ENCODE measurements around the gene NCR2.

The NCR2 gene

GRCh38 chr6:41359617-41360313, 24.4 kb downstream of the NCR2 start:
- no peak for DNase-seq

DNA sequence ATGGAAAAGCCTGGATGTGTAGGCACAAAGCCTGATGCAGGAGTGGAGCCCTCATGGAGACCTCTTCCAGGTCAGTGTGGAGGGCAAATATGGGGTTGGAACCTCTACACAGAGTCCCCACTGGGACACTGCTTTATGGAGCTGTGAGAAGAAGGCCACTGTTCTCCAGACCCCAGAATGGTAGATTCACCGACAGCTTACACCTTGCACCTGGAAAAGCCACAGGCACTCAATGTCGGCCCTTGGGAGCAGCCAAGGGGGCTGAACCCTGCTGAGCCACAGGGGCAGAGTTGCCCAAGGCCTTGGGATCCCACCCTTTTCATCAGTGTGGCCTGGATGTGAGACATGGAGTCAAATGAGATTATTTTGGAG, 24.9 kb downstream of the NCR2 start:
- no peak for DNase-seq

DNA sequence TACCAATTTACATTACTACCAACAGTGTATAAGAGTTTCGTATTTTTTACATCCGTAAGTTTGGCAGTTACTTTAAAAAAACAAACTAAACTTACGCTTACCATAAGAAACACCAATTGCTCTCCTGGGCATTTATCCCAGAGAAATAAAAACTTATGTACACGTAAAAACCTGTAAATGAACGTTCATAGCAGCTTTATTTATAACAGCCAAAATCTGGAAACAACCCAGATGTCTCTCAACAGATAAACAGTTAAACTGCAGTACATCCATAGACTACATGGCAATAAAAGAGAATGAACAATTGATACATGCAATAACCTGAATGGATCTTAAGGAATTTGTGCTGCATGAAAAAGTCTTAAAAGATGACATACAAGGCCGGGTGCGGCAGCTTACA, 30.7 kb downstream of the NCR2 start:
- DNase-seq = no peak

- DNase-seq = no peak
These were observed 31.7 kb downstream of the NCR2 start for GRCh38 chr6:41367061-41367460.

DNA sequence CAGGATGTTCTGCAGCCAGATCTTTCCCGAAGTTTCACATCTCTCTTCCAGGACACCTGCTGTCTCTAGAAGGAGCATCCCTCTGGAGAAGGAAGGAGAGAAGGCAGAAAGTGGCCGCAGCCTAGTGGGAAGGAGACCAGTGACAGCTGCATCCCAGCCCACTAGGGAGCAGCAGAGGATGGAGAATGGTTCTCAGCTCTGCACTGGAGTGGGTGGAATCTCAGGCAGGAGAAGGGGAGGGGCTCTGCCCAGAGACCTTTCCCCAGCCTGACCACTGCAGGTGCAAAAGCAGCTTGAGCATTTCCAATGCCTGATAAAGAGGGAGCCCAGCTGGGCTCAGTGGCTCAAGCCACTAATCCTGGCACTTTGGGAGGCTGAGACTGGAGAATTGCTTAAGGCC, 32.3 kb downstream of the NCR2 start:
- DNase-seq = peak; percentile 61

DNA sequence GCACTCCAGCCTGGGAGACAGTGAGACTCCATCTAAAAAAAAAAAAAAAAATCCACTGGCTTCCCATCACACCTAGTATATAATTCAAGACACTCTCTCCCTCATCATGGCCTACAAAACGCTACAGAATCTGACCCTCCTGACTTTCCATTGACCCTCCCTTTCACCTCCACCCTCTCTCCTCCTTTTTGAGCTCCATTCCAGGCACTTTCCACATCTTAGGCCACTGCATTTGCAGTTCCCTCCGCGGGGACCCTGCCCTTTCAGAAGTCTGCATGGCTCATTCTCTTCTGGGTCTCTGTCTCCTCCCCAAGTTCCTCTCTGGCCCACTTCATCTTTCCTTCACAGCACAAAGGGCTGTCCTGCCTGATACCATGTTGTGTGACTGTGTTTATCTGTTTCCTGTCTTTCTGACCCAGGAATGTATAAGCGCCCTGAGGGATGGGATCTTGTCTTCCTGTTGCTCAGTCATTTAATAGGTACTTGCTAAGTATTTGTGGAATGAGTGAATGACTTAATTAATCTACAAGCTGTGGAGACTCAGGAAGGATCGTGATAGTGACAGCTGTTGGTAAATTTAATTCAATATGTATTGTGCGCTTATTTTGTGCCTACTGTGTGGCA, 35.2 kb downstream of the NCR2 start:
- no peak for DNase-seq

- DNase-seq = no peak
These were observed 36.1 kb downstream of the NCR2 start for GRCh38 chr6:41371461-41371991.

GRCh38 chr6:41371992-41372831, 36.8 kb downstream of the NCR2 start:
- no peak for DNase-seq

GRCh38 chr6:41372832-41373626, 37.6 kb downstream of the NCR2 start:
- peak; percentile 4 for DNase-seq

DNA sequence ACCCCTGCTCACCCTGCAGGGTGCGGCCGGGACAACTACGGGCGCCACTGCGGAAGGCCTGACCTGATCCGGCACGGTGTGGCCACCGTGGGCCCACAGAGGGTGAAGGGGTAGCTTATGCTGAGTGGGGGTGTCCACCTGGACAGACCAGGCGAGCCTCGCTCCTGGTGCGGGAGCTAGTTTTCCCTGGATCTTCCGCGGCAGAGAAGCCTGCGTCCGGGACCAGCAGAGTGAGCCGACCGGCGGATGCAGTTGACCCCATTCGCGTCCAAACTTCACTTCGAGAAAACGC, 38.2 kb downstream of the NCR2 start:
- no peak for DNase-seq

DNA sequence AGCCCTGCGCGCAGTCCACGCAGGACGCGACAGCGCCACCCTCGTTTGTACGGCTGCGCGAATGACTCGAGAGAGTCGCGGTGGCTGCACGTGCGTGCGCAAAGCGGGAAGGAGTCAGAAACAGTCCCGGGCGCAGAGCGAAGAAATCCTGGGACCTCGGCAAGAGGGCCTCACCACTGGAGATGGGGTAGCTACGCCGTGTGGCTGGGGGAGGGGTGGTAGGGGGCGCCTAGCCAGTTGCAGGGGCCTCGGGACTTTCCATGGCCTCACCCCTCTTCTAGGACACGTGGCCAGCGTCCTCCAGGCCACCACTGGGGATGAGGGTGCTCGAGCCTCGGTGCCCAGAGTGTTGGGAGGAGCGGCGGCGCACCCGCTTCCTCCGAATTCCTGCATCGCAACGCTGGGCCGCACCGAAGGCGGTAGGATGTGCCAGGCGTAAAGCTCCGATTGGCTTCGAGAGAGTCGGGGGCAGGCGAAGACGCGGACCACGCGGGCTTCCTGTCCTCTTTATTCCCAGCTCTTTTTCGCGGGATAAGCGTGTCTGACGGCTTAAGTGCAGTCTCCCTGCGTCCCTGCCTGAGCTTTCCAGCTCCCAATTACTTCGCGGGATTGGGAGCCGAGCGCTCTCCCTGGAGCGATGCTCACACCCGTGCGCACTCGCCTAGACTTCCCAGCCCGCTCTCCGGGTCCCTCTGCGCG, 38.7 kb downstream of the NCR2 start:
- DNase-seq = peak; percentile 51

DNA sequence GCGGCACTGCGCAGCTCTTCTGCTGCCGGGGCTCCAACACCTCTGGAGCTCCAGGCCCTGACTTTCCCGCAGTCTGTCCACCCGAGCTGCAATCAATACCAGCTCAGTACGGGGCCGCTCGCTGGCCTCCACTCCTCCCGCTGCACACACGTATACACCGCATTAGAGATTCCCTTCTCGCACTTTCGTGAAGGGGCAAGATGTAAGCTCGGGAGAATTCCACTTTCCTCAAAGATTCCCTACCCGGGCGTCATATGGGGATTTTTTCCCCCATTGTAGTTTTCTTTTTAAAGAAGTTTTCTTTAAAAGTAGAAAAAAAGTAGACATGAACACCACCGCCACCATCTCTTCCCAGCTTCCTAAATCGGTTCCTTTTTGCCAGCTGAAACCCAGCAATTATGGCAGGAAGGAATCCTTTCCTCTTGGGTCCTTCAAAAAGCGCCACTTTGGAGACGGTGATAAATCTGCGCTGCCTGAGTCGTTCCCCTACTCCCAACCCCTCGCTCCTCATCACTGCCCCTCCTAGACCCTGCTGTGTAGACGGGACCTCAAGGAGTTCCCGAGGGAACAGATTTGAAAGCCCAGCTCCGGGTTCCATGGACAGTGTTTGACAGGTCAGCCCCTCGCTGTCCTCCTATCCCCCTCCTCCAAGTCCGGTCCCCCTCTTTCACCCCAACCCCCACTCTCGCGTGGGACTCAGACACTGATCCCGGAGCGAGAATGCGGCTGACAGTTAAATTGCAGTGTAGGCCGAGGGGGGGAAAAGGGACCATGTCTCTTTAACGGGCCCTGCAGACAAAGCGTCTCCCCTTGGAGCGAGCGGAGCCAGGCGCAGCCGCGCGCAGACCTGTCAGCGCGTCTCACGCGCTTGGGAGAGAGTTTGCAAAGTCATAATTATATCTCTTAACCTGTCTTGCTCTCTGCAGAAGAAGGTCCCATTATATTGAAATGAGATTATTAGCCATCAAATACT, 39.5 kb downstream of the NCR2 start:
- DNase-seq = no peak

- DNase-seq = no peak
These were observed 40.3 kb downstream of the NCR2 start for GRCh38 chr6:41375598-41376151.

DNA sequence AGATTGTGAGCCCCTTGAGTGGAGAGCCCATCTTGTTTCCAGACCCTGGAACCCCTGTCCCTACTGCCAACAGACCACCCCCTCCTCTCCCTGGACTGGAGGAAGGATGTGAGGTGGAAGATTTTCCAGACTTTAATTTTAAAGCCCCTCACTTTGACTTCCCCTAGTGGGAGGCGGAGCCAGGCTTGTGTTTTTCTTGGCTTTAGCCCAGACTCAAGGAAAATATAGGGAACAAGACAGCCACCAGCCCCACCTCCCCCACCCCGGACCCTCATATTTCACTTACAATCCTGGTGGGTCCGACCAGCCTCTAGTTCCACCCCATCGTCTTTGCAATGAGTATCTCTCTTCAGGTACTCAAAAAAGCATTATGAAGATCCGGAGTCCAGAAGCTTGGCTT, 40.8 kb downstream of the NCR2 start:
- DNase-seq = no peak

- no peak for DNase-seq
These were observed 41.7 kb downstream of the NCR2 start for GRCh38 chr6:41377071-41377470.

DNA sequence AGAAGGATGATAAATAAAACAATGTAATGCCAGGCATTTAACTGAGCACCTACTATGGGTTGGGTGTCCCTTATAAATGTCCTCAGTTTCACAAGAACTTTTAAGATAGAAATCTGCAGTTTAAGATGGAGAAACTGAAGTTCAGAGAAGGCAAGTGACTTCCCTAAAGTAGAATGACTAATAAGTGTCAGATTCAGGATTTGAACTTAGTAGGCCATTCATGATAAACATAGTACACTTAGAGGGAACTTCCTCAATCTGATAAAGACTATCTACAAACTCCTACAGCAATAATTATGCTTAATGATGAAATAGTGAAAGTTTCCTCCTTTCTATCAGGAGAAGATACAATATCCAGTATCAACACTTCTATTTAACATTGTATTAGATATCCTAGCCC, 43.9 kb downstream of the NCR2 start:
- no peak for DNase-seq

DNA sequence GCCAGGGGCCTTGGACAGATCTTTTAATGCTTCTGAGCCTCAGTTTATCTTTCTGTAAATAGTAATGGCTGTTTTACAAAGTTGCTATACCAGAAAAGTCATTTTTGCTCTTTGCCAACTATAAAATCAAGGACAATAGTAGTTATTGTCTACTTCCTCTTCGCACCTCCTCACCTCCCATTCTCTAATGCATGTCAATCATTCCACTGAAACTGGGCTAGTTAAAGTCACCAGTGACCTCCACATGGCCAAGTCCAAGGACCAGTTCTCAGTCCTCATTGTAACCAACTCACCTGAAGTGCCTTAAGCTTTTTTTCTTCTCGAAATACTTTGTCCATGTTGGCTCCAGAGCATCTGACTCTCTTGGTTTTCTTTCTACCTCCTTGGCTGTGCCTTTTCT, 51.2 kb downstream of the NCR2 start:
- DNase-seq = no peak

DNA sequence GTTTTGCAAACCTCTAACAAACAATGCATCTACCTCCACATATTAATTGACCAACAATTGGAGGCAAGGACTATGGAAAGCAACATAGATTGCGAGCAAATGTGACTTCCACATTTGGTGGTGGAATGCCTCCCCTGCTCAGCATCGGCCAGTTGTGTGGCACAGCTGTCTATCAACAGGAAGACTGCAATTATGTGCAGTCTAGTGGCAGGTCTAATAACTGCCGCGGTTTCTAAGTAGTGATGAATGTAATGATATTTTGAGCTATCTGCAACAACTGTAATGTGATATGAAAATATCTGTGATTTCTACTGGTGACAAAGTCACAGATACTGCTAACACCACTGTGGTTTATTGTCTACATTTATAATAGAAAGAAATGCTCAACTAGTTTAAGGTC, 56.8 kb downstream of the NCR2 start:
- no peak for DNase-seq

- no peak for DNase-seq
These were observed 60.9 kb downstream of the NCR2 start for GRCh38 chr6:41396335-41396734.

DNA sequence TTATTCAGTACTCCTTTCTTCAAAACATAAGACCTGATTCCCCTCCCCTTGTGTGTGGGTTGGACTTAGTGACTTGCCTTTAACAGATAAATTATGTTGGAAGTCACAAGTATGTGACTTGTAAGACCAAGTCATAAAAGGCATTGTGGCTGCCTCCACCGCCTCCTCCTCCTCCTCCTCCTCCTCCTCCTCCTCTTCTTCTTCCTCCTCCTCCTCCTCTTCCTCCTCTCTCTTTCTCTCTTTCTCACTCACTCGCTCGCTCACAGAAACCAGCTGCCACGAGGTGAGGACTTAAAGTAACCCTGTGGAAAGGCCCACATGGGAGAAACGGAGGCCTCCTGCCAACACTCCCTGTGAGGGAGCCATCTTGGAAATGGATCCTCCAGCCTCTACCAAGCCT, 64.0 kb downstream of the NCR2 start:
- no peak for DNase-seq
